PFSK-1 (cell line): ENCODE results near the gene CLIC2.

Experiments used
- FOXP2 ChIP-seq: optimal IDR thresholded peaks from 2 replicates; pipeline ENCODE3; 2011; ENCODE audit warnings: borderline replicate concordance, control low read depth, inconsistent platforms; ENCODE audit not compliant: insufficient read depth; ENCODE audit errors: extremely low read length, extremely low read depth
- POLR2AphosphoS5 ChIP-seq: IDR thresholded peaks from 2 replicates; pipeline ENCODE4 v1.6.1; 2012; ENCODE audit warnings: low read depth, mild to moderate bottlenecking, control low read depth, low read length, moderate library complexity
- REST ChIP-seq, 2 experiments: IDR thresholded peaks; 2 replicates each; pipeline versions ENCODE4 v1.6.1 to v1.8.0; 2011 to 2012; ENCODE audit warnings: low read depth in 2 of 2, low read length in 2 of 2, control low read depth in 1 of 2, inconsistent platforms in 1 of 2, mild to moderate bottlenecking in 1 of 2, moderate library complexity in 1 of 2; ENCODE audit not compliant: insufficient read depth in 1 of 2
- SIN3A ChIP-seq: IDR thresholded peaks from 2 replicates; pipeline ENCODE4 v1.6.1; 2012; ENCODE audit warnings: mild to moderate bottlenecking, low read length, moderate library complexity, borderline replicate concordance; ENCODE audit not compliant: insufficient read depth
- TAF1 ChIP-seq: IDR thresholded peaks from 2 replicates; pipeline ENCODE4 v1.6.1; 2012; ENCODE audit warnings: low read length, control low read depth, borderline replicate concordance; ENCODE audit not compliant: insufficient read depth

Gene CLIC2

GRCh38 chrX:155329293-155329692 lies 5.1 kb downstream of the CLIC2 start:
- no peak for TF ChIP-seq FOXP2
- no peak for TF ChIP-seq SIN3A
- no peak for TF ChIP-seq REST (IDR thresholded peaks at IDR 0.05; ENCODE audit: insufficient read depth in 1 of 2, low read depth in 2 of 2, low read length in 2 of 2)
- no peak for TF ChIP-seq POLR2AphosphoS5
- TF ChIP-seq TAF1: no peak

- no peak for TF ChIP-seq POLR2AphosphoS5
- no peak for TF ChIP-seq SIN3A
- TF ChIP-seq TAF1: no peak
Measured at GRCh38 chrX:155326610-155327009, 7.8 kb downstream of the CLIC2 start.

GRCh38 chrX:155314260-155314659 lies 20.2 kb downstream of the CLIC2 start:
- TF ChIP-seq POLR2AphosphoS5: no peak
- no peak for TF ChIP-seq REST (IDR thresholded peaks at IDR 0.05; ENCODE audit: insufficient read depth in 1 of 2, low read depth in 2 of 2, low read length in 2 of 2)
- TF ChIP-seq FOXP2: no peak
- TF ChIP-seq TAF1: no peak

- TF ChIP-seq REST (IDR thresholded peaks at IDR 0.05; ENCODE audit: insufficient read depth in 1 of 2, low read depth in 2 of 2, low read length in 2 of 2) (no peak), FOXP2 (no peak), SIN3A (no peak), TAF1 (no peak), POLR2AphosphoS5 (no peak)
Measured at GRCh38 chrX:155313766-155314165, 20.6 kb downstream of the CLIC2 start.

GRCh38 chrX:155293771-155294170 lies 40.6 kb downstream of the CLIC2 start:
- no peak for TF ChIP-seq TAF1
- no peak for TF ChIP-seq POLR2AphosphoS5
- TF ChIP-seq FOXP2: no peak
- no peak for TF ChIP-seq REST (IDR thresholded peaks at IDR 0.05; ENCODE audit: insufficient read depth in 1 of 2, low read depth in 2 of 2, low read length in 2 of 2)
- TF ChIP-seq SIN3A: no peak
